Spleen (tissue), 7 donors: Measurements from ENCODE around the gene CCDC124.
A peak's percentile ranks its signal among the peaks of the same experiment; 100 is the strongest.

ENCODE experiments used
- CTCF ChIP-seq, 11 experiments: fragments of 200-600 bp in 7 of 11; fragments of 450-650 bp in 4 of 11; sonication (generic) in 4 of 11; IDR thresholded peaks in 8 of 11; conservative IDR thresholded peaks in 3 of 11; 1 replicate in 7 of 11; 2 replicates in 4 of 11; pipeline versions ENCODE4 v1.4.0 to v1.8.0; 2016 to 2021; ENCODE audit warnings: antibody characterized with exemption in 11 of 11, inconsistent platforms in 4 of 11, mild to moderate bottlenecking in 1 of 11
- POLR2AphosphoS5 ChIP-seq, 3 donors: sonication (generic); formaldehyde crosslinking; IDR thresholded peaks; one replicate each; pipeline ENCODE4 v1.5.1; 2017; ENCODE audit warnings: antibody characterized with exemption in 3 of 3
- donor health status: DM: no; HTN: no; CAD: no; lungs with moderate emphysema.
- donor health status: DM: no; HTN: no; CAD: no.
- donor health status: DM: no; HTN: no; CAD: no.

GRCh38 chr19:17932485-17933338 is at the start of gene CCDC124:
- TF ChIP-seq CTCF (IDR thresholded peaks at IDR 0.05 in 8 of 11, conservative IDR thresholded peaks at IDR 0.05 in 3 of 11) (peak; percentile 82 to 97 (median 95)), POLR2AphosphoS5 (IDR thresholded peaks at IDR 0.05) (peak; percentile 98 to 99 (median 98))
